Endothelial cell of umbilical vein (primary cell): ENCODE results near the gene PHPT1. TPM values are rescaled to one million over a fixed set of nuclear protein-coding genes. Genes with fewer than 3 reads are reported as not detected.
A peak's percentile ranks its signal among the peaks of the same experiment; 100 is the strongest.

Source experiments
- BruUV-seq: library from RNA; stranded (reverse); fragments of 400-500 nt; replicated peaks from 2 replicates; lab custom pipeline; 2021; lab: Mats Ljungman, UMichigan
- CTCF ChIA-PET: fragments of 300-600, 350-600 bp; sonication (Branson Sonifier 250); formaldehyde crosslinking; loops from one replicate; lab custom pipeline; 2021; ENCODE audit warnings: antibody characterized with exemption, inconsistent platforms; lab: Charles Lee
- POLR2A ChIA-PET: fragments of 300-600, 350-600 bp; sonication (Branson Sonifier 250); formaldehyde crosslinking; loops from one replicate; lab custom pipeline; 2021; ENCODE audit warnings: antibody characterized with exemption, inconsistent platforms; lab: Charles Lee
- DNase-seq: peaks from one replicate; pipeline ENCODE4 v3.0.0-alpha.2; 2011; ENCODE audit warnings: low read depth, low spot score
- FAIRE-seq: peaks from 2 replicates; lab custom pipeline; 2011; peaks lifted over from hg19 to GRCh38; lab: Jason Lieb, UNC
- H2AFZ ChIP-seq: 2 replicates; pipeline ENCODE4 v1.6.0; 2012; ENCODE audit warnings: low read depth, low read length, control low read depth, inconsistent platforms
- H3K27ac ChIP-seq: 2 replicates; pipeline ENCODE4 v1.5.1; 2011; ENCODE audit warnings: low read depth, mild to moderate bottlenecking, control low read depth, low read length, moderate library complexity; ENCODE audit not compliant: insufficient read depth
- H3K27me3 ChIP-seq, 2 experiments: 2 replicates each; pipeline versions ENCODE4 v1.6.0 to v1.6.1; 2011; ENCODE audit warnings: low read length in 2 of 2, mixed read lengths in 1 of 2; ENCODE audit not compliant: control insufficient read depth in 2 of 2, insufficient read depth in 2 of 2
- H3K36me3 ChIP-seq, 2 experiments: 2 replicates in 1 of 2; 3 replicates in 1 of 2; pipeline ENCODE4 v1.5.1; 2011; ENCODE audit warnings: low read length in 2 of 2, mild to moderate bottlenecking in 1 of 2, moderate library complexity in 1 of 2; ENCODE audit not compliant: control insufficient read depth in 2 of 2, insufficient read depth in 2 of 2; ENCODE audit errors: extremely low read depth in 1 of 2
- H3K4me1 ChIP-seq: 3 replicates; pipeline ENCODE4 v1.5.1; 2011; ENCODE audit warnings: mild to moderate bottlenecking, low read length; ENCODE audit not compliant: control insufficient read depth, insufficient read depth; ENCODE audit errors: extremely low read depth
- H3K4me2 ChIP-seq: 2 replicates; pipeline ENCODE4 v1.6.1; 2011; ENCODE audit warnings: low read length, control low read depth, mixed read lengths; ENCODE audit not compliant: insufficient read depth
- H3K4me3 ChIP-seq, 3 experiments: fragments of 200-600 bp in 1 of 3; sonication (generic), shearing (Covaris generic) in 1 of 3; replicated peaks in 1 of 3; 2 replicates each; pipeline ENCODE4 v1.5.1; 2011 to 2016; ENCODE audit warnings: control low read depth in 3 of 3, low read length in 3 of 3, mild to moderate bottlenecking in 2 of 3, inconsistent platforms in 1 of 3, low read depth in 1 of 3, moderate library complexity in 1 of 3; ENCODE audit not compliant: insufficient read depth in 1 of 3
- H3K79me2 ChIP-seq: 2 replicates; pipeline ENCODE4 v1.6.0; 2012; ENCODE audit warnings: low read length, inconsistent platforms; ENCODE audit not compliant: control insufficient read depth, insufficient read depth
- H3K9ac ChIP-seq: replicated peaks from 2 replicates; pipeline ENCODE3; 2011; ENCODE audit warnings: low read length, control low read depth; ENCODE audit not compliant: insufficient read depth; ENCODE audit errors: extremely low read depth
- H3K9me1 ChIP-seq: replicated peaks from 3 replicates; pipeline ENCODE4 v1.6.0; 2011; ENCODE audit warnings: mild to moderate bottlenecking, low read length; ENCODE audit not compliant: control insufficient read depth, insufficient read depth; ENCODE audit errors: extremely low read depth
- H3K9me3 ChIP-seq: replicated peaks from 2 replicates; pipeline ENCODE4 v1.5.1; 2012; ENCODE audit warnings: low read length, inconsistent platforms; ENCODE audit not compliant: control insufficient read depth, insufficient read depth
- H4K20me1 ChIP-seq: replicated peaks from 2 replicates; pipeline ENCODE3; 2011; ENCODE audit warnings: mild to moderate bottlenecking, low read length; ENCODE audit not compliant: control insufficient read depth, insufficient read depth; ENCODE audit errors: extremely low read depth
- FOS ChIP-seq: IDR thresholded peaks from 2 replicates; pipeline ENCODE4 v1.6.1; 2011; ENCODE audit warnings: mild to moderate bottlenecking, low read length, moderate library complexity, borderline replicate concordance; ENCODE audit not compliant: insufficient read depth
- GATA2 ChIP-seq: IDR thresholded peaks from 2 replicates; pipeline ENCODE4 v1.7.0; 2011; ENCODE audit warnings: low read depth, mild to moderate bottlenecking, moderate library complexity, mixed read lengths, low read length; ENCODE audit not compliant: insufficient read length, insufficient read depth
- JUN ChIP-seq: IDR thresholded peaks from 2 replicates; pipeline ENCODE4 v1.6.1; 2011; ENCODE audit warnings: borderline replicate concordance, low read depth; ENCODE audit not compliant: insufficient read length, insufficient read depth
- MYC ChIP-seq: IDR thresholded peaks from one replicate; pipeline ENCODE4 v1.6.1; 2011; ENCODE audit warnings: mild to moderate bottlenecking, low read depth, low read length
- POLR2A ChIP-seq: IDR thresholded peaks from 2 replicates; pipeline ENCODE4 v1.6.1; 2012; ENCODE audit warnings: low read depth, mild to moderate bottlenecking, control low read depth, low read length
- POLR2AphosphoS5 ChIP-seq: IDR thresholded peaks from 2 replicates; pipeline ENCODE4 v1.6.1; 2012; ENCODE audit warnings: low read depth, mild to moderate bottlenecking, control low read depth, low read length, moderate library complexity; ENCODE audit not compliant: insufficient read depth
- dilution Hi-C: fragments of 300-500 bp; cut with MboI; formaldehyde crosslinking; loops from one replicate; pipeline ENCODE4 v1.15.0; 2019; ENCODE audit warnings: low sequenced_read_pairs; ENCODE audit not compliant: extremely low pct_ligation_motif_present
- intact Hi-C: fragments of 100-400 bp; cut with micrococcal nuclease; formaldehyde crosslinking; loops from one replicate; pipeline ENCODE4 v1.10.0; 2022
- polyA plus RNA-seq, 4 experiments: library from polyadenylated mRNA; depleted of rRNA in 3 of 4; stranded (reverse) in 3 of 4; unstranded in 1 of 4; fragments of >200 nt; gene quantifications; 2 replicates each; pipeline versions ENCODE4 v1.2.1 to v1.2.3, GENCODE V29; 2011 to 2012; ENCODE audit warnings: missing spikeins in 1 of 4
- total RNA-seq: library from RNA; stranded (reverse); gene quantifications from 2 replicates; pipeline ENCODE4 v1.2.3, GENCODE V29; 2021
- TF ChIP-seq, protein P1 (sequence below): IDR thresholded peaks from 2 replicates; pipeline ENCODE4 v1.6.1; 2011; ENCODE audit not compliant: insufficient read depth, insufficient read length
- TF ChIP-seq, protein P2 (sequence below), 2 donors: IDR thresholded peaks; 1 replicate in 1 of 2; 2 replicates in 1 of 2; pipeline ENCODE4 v1.5.1; 2011; ENCODE audit warnings: low read length in 2 of 2, mild to moderate bottlenecking in 2 of 2, moderate library complexity in 2 of 2, control low read depth in 1 of 2, inconsistent platforms in 1 of 2, low read depth in 1 of 2; ENCODE audit not compliant: insufficient read depth in 1 of 2; ENCODE audit errors: extremely low read depth in 1 of 2

The PHPT1 gene
- total and polyA plus RNA-seq, 2 donors (not counting 3 experiments of a cell fraction or from before 2014, with no cell fraction given), result 139 to 319 TPM

DNA sequence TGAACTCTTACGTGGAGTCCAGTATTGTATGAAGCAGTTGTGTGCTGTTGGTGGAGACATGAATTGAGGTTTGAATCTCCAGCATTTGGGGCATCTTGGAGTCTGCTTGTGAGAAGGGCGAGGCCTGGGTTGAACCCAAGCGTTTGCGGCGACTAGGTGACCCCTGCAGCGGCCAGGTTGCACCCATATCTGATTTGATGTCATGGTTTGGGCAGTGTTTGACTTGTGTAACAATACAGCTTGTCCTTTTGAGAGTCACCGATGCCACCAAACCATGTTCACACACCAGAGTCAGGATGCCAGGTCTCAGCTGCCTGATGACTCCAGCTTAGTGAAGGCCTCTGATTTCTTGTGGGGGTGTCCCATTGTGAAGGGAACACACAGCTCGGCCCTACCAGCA is 39.2 kb downstream of the PHPT1 start:
- no peaks in the 10 kb centered on the region for H3K27me3 ChIP-seq
- H3K9ac ChIP-seq, result no peak overlapping the region
- H3K4me1 ChIP-seq, result peaks cover 9% of the 10 kb centered on the region
- FAIRE-seq, result no peak
- intact Hi-C loops (loop anchor here (5.0 kb wide), 2 partner anchors 54 to 96 kb away; partner anchors contain the start of genes FBXW5 and TMEM141), dilution Hi-C loops (no loop called here)
- H3K4me2 ChIP-seq, result no peak overlapping the region
- no peaks in the 10 kb centered on the region for H3K9me3 ChIP-seq
- CTCF ChIA-PET, result no interaction called here
- no peak for DNase-seq
- no peaks in the 10 kb centered on the region for H3K9me1 ChIP-seq
- no peak overlapping the region for H3K27ac ChIP-seq
- TF ChIP-seq, protein P1, sequence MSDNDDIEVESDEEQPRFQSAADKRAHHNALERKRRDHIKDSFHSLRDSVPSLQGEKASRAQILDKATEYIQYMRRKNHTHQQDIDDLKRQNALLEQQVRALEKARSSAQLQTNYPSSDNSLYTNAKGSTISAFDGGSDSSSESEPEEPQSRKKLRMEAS, result no peak
- TF ChIP-seq MYC (no peak), POLR2A (no peak), GATA2 (no peak), JUN (no peak), FOS (no peak), POLR2AphosphoS5 (no peak)
- TF ChIP-seq, protein P2, sequence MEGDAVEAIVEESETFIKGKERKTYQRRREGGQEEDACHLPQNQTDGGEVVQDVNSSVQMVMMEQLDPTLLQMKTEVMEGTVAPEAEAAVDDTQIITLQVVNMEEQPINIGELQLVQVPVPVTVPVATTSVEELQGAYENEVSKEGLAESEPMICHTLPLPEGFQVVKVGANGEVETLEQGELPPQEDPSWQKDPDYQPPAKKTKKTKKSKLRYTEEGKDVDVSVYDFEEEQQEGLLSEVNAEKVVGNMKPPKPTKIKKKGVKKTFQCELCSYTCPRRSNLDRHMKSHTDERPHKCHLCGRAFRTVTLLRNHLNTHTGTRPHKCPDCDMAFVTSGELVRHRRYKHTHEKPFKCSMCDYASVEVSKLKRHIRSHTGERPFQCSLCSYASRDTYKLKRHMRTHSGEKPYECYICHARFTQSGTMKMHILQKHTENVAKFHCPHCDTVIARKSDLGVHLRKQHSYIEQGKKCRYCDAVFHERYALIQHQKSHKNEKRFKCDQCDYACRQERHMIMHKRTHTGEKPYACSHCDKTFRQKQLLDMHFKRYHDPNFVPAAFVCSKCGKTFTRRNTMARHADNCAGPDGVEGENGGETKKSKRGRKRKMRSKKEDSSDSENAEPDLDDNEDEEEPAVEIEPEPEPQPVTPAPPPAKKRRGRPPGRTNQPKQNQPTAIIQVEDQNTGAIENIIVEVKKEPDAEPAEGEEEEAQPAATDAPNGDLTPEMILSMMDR (IDR thresholded peaks at IDR 0.05; ENCODE audit: extremely low read depth in 1 of 2, insufficient read depth in 1 of 2, low read depth in 1 of 2, low read length in 2 of 2), result no peak
- TSS peak; percentile 39 for BruUV-seq
- H4K20me1 ChIP-seq, result no peaks in the 10 kb centered on the region
- H3K4me3 ChIP-seq, result no peak overlapping the region
- H3K79me2 ChIP-seq, result peaks cover 60% of the 10 kb centered on the region
- POLR2A ChIA-PET, result interaction anchor here (0.7 kb wide), 1 partner anchor 32 kb away, joined by 7 read pairs; no protein-coding TSS in a partner anchor
- no peaks in the 10 kb centered on the region for H3K36me3 ChIP-seq
- H2AFZ ChIP-seq, result no peak overlapping the region
